ENCODE results near the gene CRB2.

DNA sequence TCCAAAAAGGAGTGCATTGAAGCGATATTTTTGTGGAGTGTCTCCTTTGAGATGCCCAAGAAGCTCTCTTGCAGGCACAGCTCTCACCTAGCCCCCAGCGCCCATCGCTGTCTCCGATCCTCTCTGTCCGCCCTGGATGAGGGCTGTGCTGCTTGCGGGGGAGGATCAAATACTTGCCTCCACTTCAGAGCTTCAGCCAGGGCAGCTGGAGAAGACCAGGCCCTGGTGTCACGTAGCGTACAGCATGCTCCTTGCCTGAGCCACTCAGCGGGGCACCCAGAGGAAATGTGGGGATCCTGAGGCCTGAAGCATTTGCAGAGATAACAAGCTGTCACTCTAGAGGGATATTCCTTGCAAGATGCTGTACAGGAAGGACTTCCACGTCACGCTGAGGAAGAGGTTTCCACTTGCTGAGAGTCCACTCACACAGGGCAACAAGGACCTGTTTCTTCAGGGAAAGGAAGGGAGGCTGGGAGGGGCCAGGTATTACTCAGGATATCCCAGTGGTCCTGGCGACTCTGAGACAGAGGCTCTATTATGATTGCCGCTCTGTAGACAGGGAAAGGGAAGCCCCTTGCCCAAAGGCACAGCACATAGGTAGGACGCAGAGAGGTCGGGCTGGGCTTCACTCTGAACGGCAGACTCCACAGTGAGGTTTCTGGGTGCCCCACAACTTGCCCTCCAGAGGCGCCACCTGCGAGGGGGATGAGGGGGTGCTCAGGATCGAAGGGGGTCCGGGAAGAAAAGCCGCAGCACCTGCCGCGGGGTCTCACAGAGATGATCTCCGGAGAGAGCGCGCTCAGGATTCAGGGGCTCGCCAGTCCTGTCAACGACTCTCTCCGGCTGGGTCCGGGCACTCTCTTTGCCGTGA, 64.0 kb downstream of the CRB2 start:
- no peak for TF ChIP-seq POLR2A (IDR thresholded peaks at IDR 0.05)
- TF ChIP-seq CTCF (IDR thresholded peaks at IDR 0.05): no peak
- no peak for TF ChIP-seq POLR2AphosphoS5 (IDR thresholded peaks at IDR 0.05; ENCODE audit: insufficient read depth in 1 of 2, low read depth in 1 of 2)
